ENCODE results near the gene FXYD3. TPM values are rescaled to one million over a fixed set of nuclear protein-coding genes. Genes with fewer than 3 reads are reported as not detected.

The FXYD3 gene
- total RNA-seq, 6 experiments from 2014 or later: 1.0 TPM; not detected in 5

DNA sequence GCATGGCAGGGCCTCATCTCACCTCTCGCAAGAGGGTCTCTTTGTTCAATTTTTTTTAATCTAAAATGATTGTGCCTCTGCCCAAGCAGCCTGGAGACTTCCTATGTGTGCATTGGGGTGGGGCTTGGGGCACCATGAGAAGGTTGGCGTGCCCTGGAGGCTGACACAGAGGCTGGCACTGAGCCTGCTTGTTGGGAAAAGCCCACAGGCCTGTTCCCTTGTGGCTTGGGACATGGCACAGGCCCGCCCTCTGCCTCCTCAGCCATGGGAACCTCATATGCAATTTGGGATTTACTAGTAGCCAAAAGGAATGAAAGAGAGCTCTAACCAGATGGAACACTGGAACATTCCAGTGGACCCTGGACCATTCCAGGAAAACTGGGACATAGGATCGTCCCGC is 8.0 kb downstream of the FXYD3 start:
- Histone ChIP-seq H3K36me3 (no peaks in the 10 kb centered on the region), H3K27ac (no peak overlapping the region), H3K9me3 (no peaks in the 10 kb centered on the region), H3K4me3 (no peak overlapping the region), H3K4me1 (no peaks in the 10 kb centered on the region), H3K27me3 (no peaks in the 10 kb centered on the region)
- ATAC-seq: peak in 1 of 4 donors; percentile 57
- TF ChIP-seq, protein P1, sequence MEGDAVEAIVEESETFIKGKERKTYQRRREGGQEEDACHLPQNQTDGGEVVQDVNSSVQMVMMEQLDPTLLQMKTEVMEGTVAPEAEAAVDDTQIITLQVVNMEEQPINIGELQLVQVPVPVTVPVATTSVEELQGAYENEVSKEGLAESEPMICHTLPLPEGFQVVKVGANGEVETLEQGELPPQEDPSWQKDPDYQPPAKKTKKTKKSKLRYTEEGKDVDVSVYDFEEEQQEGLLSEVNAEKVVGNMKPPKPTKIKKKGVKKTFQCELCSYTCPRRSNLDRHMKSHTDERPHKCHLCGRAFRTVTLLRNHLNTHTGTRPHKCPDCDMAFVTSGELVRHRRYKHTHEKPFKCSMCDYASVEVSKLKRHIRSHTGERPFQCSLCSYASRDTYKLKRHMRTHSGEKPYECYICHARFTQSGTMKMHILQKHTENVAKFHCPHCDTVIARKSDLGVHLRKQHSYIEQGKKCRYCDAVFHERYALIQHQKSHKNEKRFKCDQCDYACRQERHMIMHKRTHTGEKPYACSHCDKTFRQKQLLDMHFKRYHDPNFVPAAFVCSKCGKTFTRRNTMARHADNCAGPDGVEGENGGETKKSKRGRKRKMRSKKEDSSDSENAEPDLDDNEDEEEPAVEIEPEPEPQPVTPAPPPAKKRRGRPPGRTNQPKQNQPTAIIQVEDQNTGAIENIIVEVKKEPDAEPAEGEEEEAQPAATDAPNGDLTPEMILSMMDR (IDR thresholded peaks at IDR 0.05): no peak
- TF ChIP-seq POLR2A (IDR thresholded peaks at IDR 0.05): no peak
- 45% methylated on average over 5 of the region's 5 CpGs for WGBS (ENCODE audit: insufficient coverage, low coverage, low lambda C conversion rate, missing lambda C conversion rate)
- intact Hi-C loops (cut with DNase I): no loop called here
- DNase-seq: peak in 1 of 3 donors; percentile 81

DNA sequence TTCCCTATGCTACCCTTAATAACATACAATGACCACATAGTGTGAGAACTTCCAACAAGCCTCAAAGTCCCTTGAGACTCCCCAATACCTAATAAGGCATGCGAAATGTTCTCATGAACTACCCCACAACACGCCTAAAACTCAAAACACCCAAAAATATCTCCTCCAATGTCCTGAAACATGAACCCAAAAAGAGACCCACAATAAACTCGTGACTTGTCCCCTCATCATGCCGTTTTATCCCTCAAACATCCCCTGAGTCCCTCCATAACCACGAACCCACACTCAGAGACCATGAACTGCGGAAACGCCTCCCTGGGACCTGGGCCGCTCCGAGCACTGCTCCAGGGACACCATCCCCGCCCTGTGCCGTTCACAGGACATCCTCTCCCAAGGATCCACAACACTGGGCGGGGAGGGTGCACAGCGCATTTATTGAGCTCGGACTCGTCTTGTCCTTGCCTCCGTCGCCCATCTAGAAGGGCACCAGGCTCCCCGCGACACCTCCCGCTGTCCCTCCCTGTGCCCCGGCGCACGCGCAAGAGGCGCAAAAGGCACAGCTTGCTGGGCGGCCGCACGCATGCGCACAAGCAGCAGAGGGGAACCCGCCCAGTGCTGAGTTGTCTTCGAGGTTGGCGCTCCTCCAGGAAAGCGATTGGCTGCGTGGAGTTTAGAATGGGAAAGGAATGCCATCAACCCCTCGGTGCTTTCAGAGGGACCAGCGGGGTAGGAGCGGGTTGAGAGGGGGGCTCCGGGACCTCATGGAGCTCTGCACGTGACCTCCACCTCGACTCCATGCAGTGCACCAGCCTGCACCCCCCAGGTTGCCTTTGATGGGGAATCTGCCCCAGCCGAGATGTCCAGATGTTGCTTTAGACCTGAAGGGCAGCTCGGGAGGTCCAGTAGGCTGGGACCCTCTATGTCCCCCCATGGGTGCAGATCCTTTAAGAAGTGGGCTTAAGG is 8.8 kb downstream of the FXYD3 start:
- WGBS (ENCODE audit: insufficient coverage, low coverage, low lambda C conversion rate, missing lambda C conversion rate): 16% methylated on average over 14 of the region's 42 CpGs
- H3K9me3 ChIP-seq: no peaks in the 10 kb centered on the region
- H3K36me3 ChIP-seq: no peaks in the 10 kb centered on the region
- H3K4me1 ChIP-seq: no peaks in the 10 kb centered on the region
- DNase-seq (peak; percentile 96 to 97 (median 96)), ATAC-seq (peak; percentile 87 to 97 (median 91))
- intact Hi-C loops (cut with DNase I): no loop called here
- no peaks in the 10 kb centered on the region for H3K27me3 ChIP-seq
- TF ChIP-seq, protein P1 (IDR thresholded peaks at IDR 0.05): no peak
- TF ChIP-seq POLR2A (IDR thresholded peaks at IDR 0.05): peak; percentile 86
- H3K4me3 ChIP-seq: peak overlapping the region; percentile 46 to 65 (median 65)
- H3K27ac ChIP-seq: peak overlapping the region; percentile 75 to 82 (median 78)

DNA sequence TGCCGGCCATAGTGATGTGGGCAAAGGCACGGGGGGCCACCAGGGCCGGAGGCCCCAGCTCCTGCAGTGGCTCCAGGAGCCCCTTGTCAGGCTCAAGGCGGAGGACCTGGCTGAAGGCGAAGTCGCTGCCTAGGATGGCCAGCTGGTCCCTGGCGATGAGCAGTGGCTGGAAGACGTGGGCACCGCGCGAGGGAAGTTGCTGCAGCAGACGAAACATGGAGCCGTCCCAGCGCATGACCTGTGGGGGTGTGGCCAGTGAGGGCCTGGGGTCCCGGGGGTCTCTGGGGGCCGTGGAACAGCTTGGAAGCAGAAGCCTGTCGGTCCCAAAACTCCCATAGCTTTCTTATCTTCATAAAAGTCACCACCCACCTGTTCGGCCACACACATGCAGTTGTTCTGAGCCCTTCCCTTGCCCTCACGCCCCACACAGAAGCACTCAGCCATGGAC is 9.7 kb downstream of the FXYD3 start:
- DNase-seq (no peak), ATAC-seq (no peak)
- no peaks in the 10 kb centered on the region for H3K27me3 ChIP-seq
- H3K4me3 ChIP-seq: no peak overlapping the region
- intact Hi-C loops (cut with DNase I): no loop called here
- H3K36me3 ChIP-seq: no peaks in the 10 kb centered on the region
- 81% methylated on average over 4 of the region's 19 CpGs for WGBS (ENCODE audit: insufficient coverage, low coverage, low lambda C conversion rate, missing lambda C conversion rate)
- no peaks in the 10 kb centered on the region for H3K4me1 ChIP-seq
- no peaks in the 10 kb centered on the region for H3K9me3 ChIP-seq
- no peak overlapping the region for H3K27ac ChIP-seq
- TF ChIP-seq POLR2A (IDR thresholded peaks at IDR 0.05): no peak
- TF ChIP-seq, protein P1 (IDR thresholded peaks at IDR 0.05): no peak

DNA sequence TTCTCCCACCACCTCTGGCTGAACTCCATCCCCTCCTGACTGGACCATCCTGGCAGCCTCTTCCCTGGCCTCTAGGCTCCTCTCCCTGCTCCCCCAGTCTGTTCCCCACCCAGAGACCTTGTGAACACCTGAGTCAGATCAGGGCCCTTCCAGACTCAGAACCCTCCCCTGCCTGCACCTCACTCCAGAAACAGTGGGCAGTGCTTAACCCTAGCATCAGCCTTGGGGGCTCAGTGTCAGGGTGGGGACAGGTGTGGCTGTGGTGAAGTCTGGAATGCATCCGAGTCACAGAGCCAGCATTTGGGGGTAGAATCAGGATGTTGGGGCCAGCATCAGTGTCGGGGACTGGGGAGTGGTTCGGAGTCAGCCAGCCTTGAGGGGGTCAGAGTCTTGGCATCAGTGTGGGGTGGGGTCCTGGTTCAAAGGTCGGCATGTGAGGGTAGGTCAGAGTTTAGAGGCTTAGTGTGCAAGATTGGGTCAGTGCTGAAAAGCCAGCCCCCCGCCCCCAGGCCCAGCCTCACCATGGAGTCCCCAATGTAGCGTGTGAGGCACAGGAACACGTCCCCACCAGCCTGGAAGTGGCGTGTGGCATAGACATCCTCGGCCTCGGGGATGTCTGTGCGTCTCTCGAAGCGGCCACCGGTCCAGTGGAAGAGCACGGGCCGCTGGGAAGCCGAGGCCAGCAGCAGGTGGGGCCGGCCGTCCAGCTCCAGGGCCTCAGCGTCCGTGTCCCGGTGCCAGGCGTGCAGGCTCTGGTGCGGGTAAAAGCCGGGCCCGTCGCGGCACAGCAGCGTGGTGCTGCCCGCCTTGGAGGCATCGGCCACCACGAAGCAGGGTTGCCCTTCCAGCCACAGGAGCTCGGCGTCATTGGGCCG is 10.4 kb downstream of the FXYD3 start:
- no peaks in the 10 kb centered on the region for H3K4me1 ChIP-seq
- TF ChIP-seq, protein P1 (IDR thresholded peaks at IDR 0.05): no peak
- TF ChIP-seq POLR2A (IDR thresholded peaks at IDR 0.05): no peak

More for the DNA sequence above, 10.4 kb downstream of the FXYD3 start:
- DNase-seq (no peak), ATAC-seq (no peak)
- no peaks in the 10 kb centered on the region for H3K36me3 ChIP-seq
- H3K4me3 ChIP-seq: no peak overlapping the region
- H3K9me3 ChIP-seq: no peaks in the 10 kb centered on the region
- 91% methylated on average over 7 of the region's 35 CpGs for WGBS (ENCODE audit: insufficient coverage, low coverage, low lambda C conversion rate, missing lambda C conversion rate)
- no peak overlapping the region for H3K27ac ChIP-seq
- no peaks in the 10 kb centered on the region for H3K27me3 ChIP-seq
- intact Hi-C loops (cut with DNase I): no loop called here

Measured in right lobe of liver (tissue), 6 donors.